Measurements from ENCODE around the gene STK24. TPM values are rescaled to one million over a fixed set of nuclear protein-coding genes. Genes with fewer than 3 reads are reported as not detected.

The STK24 gene
- total RNA-seq, 1 experiment from 2014 or later: 133 TPM

- Histone ChIP-seq H3K27me3 (replicated peaks) (no peaks in the 10 kb centered on the region), H3K9me3 (replicated peaks) (no peaks in the 10 kb centered on the region), H3K36me3 (peaks cover 57% of the 10 kb centered on the region), H3K4me3 (no peak overlapping the region), H3K4me1 (replicated peaks) (peaks cover under 1% of the 10 kb centered on the region), H3K27ac (no peak overlapping the region)
- no peak for DNase-seq (ENCODE audit: low read depth in 1 of 2, low spot score in 2 of 2)
Measured at GRCh38 chr13:98515818-98516465, 61.0 kb downstream of the STK24 start.

- Histone ChIP-seq H3K4me1 (replicated peaks) (peaks cover 17% of the 10 kb centered on the region), H3K9me3 (replicated peaks) (no peaks in the 10 kb centered on the region), H3K36me3 (peaks cover 64% of the 10 kb centered on the region), H3K27ac (no peak overlapping the region), H3K27me3 (replicated peaks) (no peaks in the 10 kb centered on the region), H3K4me3 (no peak overlapping the region)
- no peak for DNase-seq (ENCODE audit: low read depth in 1 of 2, low spot score in 2 of 2)
Measured at GRCh38 chr13:98514288-98514687, 62.6 kb downstream of the STK24 start.

DNA sequence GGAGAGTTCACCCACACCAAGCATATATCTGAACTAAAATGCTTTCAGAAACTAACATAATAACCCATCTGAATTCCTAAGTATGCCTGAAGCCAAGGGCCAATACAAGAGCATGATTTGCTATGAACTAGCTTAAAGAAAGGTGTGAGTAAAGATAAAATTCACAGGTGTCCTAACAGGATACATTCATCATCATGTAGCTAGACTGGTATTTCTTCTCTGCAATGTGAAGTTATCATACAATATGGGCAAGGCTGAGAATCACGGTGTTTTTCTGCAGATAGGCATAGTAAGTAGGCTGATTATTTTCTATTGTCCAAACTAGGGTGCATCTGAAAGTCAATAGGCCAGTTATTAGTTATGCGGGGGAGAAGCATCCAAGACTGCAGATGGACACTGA, 63.1 kb downstream of the STK24 start:
- peaks cover 21% of the 10 kb centered on the region for H3K4me1 ChIP-seq (replicated peaks)

GRCh38 chr13:98512774-98513665, 63.9 kb downstream of the STK24 start:
- DNase-seq (ENCODE audit: low read depth in 1 of 2, low spot score in 2 of 2): no peak
- Histone ChIP-seq H3K36me3 (peaks cover 55% of the 10 kb centered on the region), H3K9me3 (replicated peaks) (no peaks in the 10 kb centered on the region), H3K4me3 (no peak overlapping the region), H3K27me3 (replicated peaks) (no peaks in the 10 kb centered on the region), H3K4me1 (replicated peaks) (peaks cover 30% of the 10 kb centered on the region), H3K27ac (no peak overlapping the region)

More for the DNA sequence above, 63.1 kb downstream of the STK24 start:
- no peak overlapping the region for H3K27ac ChIP-seq
- H3K4me3 ChIP-seq: no peak overlapping the region
- H3K27me3 ChIP-seq (replicated peaks): no peaks in the 10 kb centered on the region
- DNase-seq (ENCODE audit: low read depth in 1 of 2, low spot score in 2 of 2): no peak
- H3K36me3 ChIP-seq: peaks cover 59% of the 10 kb centered on the region
- no peaks in the 10 kb centered on the region for H3K9me3 ChIP-seq (replicated peaks)

- no peaks in the 10 kb centered on the region for H3K27me3 ChIP-seq (replicated peaks)
- H3K9me3 ChIP-seq (replicated peaks): no peaks in the 10 kb centered on the region
- H3K27ac ChIP-seq: no peak overlapping the region
- no peak overlapping the region for H3K4me3 ChIP-seq
- peaks cover 39% of the 10 kb centered on the region for H3K36me3 ChIP-seq
- no peak for DNase-seq (ENCODE audit: low read depth in 1 of 2, low spot score in 2 of 2)
- H3K4me1 ChIP-seq (replicated peaks): peaks cover 42% of the 10 kb centered on the region
Measured at GRCh38 chr13:98511435-98511834, 65.5 kb downstream of the STK24 start.

DNA sequence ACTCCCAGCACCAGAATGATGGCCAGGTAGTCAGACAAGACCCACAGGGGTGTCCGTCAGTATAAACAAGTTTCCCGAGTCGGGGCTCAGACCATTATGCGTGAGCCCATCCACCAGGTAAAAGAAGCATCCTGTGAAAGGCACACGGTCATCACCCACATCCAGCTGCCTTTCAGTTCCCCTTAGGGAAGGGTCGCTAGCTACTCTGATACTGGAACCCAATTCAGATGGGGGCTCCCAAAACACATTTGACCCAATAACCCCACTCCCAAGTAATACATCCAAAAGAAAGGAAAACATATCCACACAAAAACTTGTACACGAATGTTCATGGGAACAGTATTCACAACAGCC, 66.8 kb downstream of the STK24 start:
- peak overlapping the region; percentile 98 for H3K27ac ChIP-seq
- no peak for DNase-seq (ENCODE audit: low read depth in 1 of 2, low spot score in 2 of 2)
- no peaks in the 10 kb centered on the region for H3K27me3 ChIP-seq (replicated peaks)
- peaks cover 29% of the 10 kb centered on the region for H3K36me3 ChIP-seq
- no peak overlapping the region for H3K4me3 ChIP-seq
- no peaks in the 10 kb centered on the region for H3K9me3 ChIP-seq (replicated peaks)
- peaks cover 42% of the 10 kb centered on the region for H3K4me1 ChIP-seq (replicated peaks)

DNA sequence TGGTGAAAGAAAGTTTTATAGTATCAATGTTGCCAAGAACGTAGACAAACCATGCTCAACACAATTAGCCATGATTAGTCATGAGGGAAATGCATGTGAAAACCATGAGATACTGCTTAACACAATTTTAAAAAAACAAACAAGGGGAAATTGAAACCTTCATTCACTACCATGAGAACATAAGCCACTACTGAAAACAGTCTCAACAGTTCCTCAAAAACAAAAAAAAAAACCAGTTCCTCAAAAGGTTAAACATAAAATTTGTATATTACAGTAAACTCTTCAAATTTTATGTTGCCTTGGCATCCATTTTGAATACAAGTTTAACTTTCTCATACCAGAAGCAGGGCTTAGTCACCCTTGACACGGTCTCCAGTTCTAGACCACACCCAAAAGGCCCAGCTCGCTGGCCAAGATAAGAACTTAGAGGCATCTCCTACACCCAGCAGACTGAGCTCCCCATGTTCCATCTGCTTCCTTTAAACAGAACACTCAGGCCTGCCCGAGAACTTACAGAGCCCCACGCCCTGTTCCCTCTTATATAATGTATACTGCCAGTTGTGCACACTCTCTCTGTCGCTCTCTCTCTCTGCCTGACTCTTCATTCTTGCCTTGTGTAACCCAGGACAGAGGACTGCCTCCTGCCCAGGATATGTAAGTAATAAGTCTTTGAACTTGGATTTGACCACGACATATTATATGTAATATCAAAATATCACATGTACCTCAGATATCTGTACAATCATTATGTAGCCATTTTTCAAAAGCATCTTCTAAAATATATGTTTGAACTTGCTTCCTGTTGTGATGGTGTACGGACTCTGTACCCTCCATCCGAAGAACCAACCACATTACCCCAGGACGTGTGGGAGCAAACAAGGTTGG, 67.4 kb downstream of the STK24 start:
- Histone ChIP-seq H3K4me1 (replicated peaks) (peaks cover 42% of the 10 kb centered on the region), H3K4me3 (no peak overlapping the region), H3K36me3 (peaks cover 31% of the 10 kb centered on the region), H3K27me3 (replicated peaks) (no peaks in the 10 kb centered on the region), H3K9me3 (replicated peaks) (no peaks in the 10 kb centered on the region), H3K27ac (peak overlapping the region; percentile 98)
- DNase-seq (ENCODE audit: low read depth in 1 of 2, low spot score in 2 of 2): peak; percentile 92 to 95

- peaks cover 45% of the 10 kb centered on the region for H3K4me1 ChIP-seq (replicated peaks)
- H3K27ac ChIP-seq: peak overlapping the region; percentile 98
- H3K36me3 ChIP-seq: peaks cover 24% of the 10 kb centered on the region
- H3K4me3 ChIP-seq: no peak overlapping the region
- DNase-seq (ENCODE audit: low read depth in 1 of 2, low spot score in 2 of 2): peak in 1 of 2 experiments; percentile 88
- no peaks in the 10 kb centered on the region for H3K27me3 ChIP-seq (replicated peaks)
- no peaks in the 10 kb centered on the region for H3K9me3 ChIP-seq (replicated peaks)
Measured at GRCh38 chr13:98508685-98509084, 68.2 kb downstream of the STK24 start.

- peaks cover 20% of the 10 kb centered on the region for H3K36me3 ChIP-seq
- H3K9me3 ChIP-seq (replicated peaks): no peaks in the 10 kb centered on the region
- H3K27ac ChIP-seq: peak overlapping the region; percentile 98
- H3K27me3 ChIP-seq (replicated peaks): no peaks in the 10 kb centered on the region
- H3K4me1 ChIP-seq (replicated peaks): peaks cover 49% of the 10 kb centered on the region
- H3K4me3 ChIP-seq: no peak overlapping the region
- peak in 1 of 2 experiments; percentile 65 for DNase-seq (ENCODE audit: low read depth in 1 of 2, low spot score in 2 of 2)
Measured at GRCh38 chr13:98508280-98508679, 68.6 kb downstream of the STK24 start.

DNA sequence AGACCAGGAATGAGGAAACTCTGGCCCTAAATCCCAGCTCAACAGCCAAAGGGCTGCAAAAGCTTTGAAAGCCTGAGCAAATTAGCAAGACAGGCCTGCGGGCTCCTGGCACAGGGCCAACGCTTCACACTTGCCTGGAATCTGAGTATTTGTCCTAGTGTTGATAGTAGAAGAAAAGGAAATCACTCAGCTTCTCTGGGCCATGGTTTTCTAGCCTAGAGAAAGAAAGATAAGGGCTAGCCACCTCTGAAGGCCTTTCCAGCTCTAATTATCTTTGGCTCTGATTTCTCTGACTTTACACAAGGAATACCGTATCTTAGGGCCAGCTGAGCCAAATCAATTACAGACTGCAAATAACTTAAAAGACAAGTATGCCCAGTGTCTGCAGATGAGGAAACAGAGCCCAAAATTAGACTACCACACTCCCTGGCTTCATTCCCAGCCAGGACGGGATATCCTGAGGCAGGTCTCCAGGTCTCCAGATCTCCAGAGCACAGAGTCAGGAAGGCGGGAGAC, 69.6 kb downstream of the STK24 start:
- Histone ChIP-seq H3K36me3 (peaks cover 18% of the 10 kb centered on the region; the same call in 1 of the 2 replicates), H3K27me3 (replicated peaks) (no peaks in the 10 kb centered on the region), H3K4me3 (no peak overlapping the region), H3K27ac (peak overlapping the region; percentile 98; the same call in 1 of the 2 replicates), H3K4me1 (replicated peaks) (peaks cover 52% of the 10 kb centered on the region), H3K9me3 (replicated peaks) (no peaks in the 10 kb centered on the region)
- peak; percentile 53 to 61 for DNase-seq (ENCODE audit: low read depth in 1 of 2, low spot score in 2 of 2)

GRCh38 chr13:98506728-98507230, 70.1 kb downstream of the STK24 start:
- Histone ChIP-seq H3K4me1 (replicated peaks) (peaks cover 52% of the 10 kb centered on the region), H3K27me3 (replicated peaks) (no peaks in the 10 kb centered on the region), H3K27ac (no peak overlapping the region), H3K9me3 (replicated peaks) (no peaks in the 10 kb centered on the region), H3K4me3 (no peak overlapping the region), H3K36me3 (peaks cover 17% of the 10 kb centered on the region; the same call in 1 of the 2 replicates)
- peak in 1 of 2 experiments; percentile 40 for DNase-seq (ENCODE audit: low read depth in 1 of 2, low spot score in 2 of 2)

DNA sequence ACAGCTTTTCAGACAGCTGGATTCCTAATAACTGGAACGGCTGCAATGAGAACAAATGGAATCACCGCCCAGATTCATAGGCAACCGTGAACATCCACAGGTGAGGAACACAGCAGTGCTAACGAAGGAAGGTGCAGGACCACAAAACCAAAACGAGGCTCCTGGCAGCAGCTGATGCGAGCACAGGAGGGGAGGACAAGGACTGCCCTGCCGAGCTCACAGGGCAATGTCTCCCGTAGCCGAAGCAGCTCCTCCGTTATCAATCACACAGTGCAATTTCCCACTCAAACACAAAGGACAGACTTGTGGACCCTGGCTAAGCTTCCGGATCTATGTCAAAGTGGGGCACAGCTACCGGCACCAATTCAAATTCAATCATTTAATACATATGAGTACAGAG, 70.6 kb downstream of the STK24 start:
- peak in 1 of 2 experiments; percentile 32 for DNase-seq (ENCODE audit: low read depth in 1 of 2, low spot score in 2 of 2)
- Histone ChIP-seq H3K9me3 (replicated peaks) (no peaks in the 10 kb centered on the region), H3K4me1 (replicated peaks) (peaks cover 52% of the 10 kb centered on the region), H3K4me3 (no peak overlapping the region), H3K27me3 (replicated peaks) (no peaks in the 10 kb centered on the region), H3K36me3 (peaks cover 17% of the 10 kb centered on the region; the same call in 1 of the 2 replicates), H3K27ac (no peak overlapping the region)

- Histone ChIP-seq H3K36me3 (peaks cover 13% of the 10 kb centered on the region; the same call in 1 of the 2 replicates), H3K4me3 (no peak overlapping the region), H3K27ac (no peak overlapping the region), H3K9me3 (replicated peaks) (no peaks in the 10 kb centered on the region), H3K4me1 (replicated peaks) (peaks cover 45% of the 10 kb centered on the region), H3K27me3 (replicated peaks) (no peaks in the 10 kb centered on the region)
- no peak for DNase-seq (ENCODE audit: low read depth in 1 of 2, low spot score in 2 of 2)
Measured at GRCh38 chr13:98505217-98505616, 71.7 kb downstream of the STK24 start.

All from SJSA1 (cell line).